DMS153 (cell line): Measurements from ENCODE around the gene SLC37A4.
A peak's percentile ranks its signal among the peaks of the same experiment; 100 is the strongest.
"Not testable (repeated sequence)": the region's sequence is repeated elsewhere in the genome, so short reads cannot be mapped to it uniquely, and the experiment has no call there.

Experiments used
- DNase-seq: peaks from one replicate; lab custom pipeline; 2025; lab: John Stamatoyannopoulos, UW

SLC37A4 gene

DNA sequence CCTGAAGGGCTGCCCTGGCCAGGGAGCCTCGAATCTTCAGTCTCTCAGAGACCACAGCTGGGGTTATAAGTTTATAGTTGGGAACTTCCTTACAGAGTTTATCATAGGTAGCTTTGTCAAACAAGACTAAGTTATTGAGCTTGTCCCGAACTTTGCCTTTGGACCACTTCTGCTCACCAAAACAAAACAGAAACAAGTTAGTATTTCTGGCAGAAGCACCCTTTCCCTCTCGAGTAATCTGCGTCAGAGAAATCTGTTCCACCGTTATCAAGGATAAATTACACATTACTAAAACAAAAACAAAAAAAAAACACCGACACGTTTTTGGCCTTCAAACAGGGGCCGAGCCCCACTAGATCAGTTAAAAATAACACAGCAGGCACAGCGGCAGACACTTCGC lies 13.3 kb downstream of the SLC37A4 start:
- not testable (repeated sequence) for DNase-seq

DNA sequence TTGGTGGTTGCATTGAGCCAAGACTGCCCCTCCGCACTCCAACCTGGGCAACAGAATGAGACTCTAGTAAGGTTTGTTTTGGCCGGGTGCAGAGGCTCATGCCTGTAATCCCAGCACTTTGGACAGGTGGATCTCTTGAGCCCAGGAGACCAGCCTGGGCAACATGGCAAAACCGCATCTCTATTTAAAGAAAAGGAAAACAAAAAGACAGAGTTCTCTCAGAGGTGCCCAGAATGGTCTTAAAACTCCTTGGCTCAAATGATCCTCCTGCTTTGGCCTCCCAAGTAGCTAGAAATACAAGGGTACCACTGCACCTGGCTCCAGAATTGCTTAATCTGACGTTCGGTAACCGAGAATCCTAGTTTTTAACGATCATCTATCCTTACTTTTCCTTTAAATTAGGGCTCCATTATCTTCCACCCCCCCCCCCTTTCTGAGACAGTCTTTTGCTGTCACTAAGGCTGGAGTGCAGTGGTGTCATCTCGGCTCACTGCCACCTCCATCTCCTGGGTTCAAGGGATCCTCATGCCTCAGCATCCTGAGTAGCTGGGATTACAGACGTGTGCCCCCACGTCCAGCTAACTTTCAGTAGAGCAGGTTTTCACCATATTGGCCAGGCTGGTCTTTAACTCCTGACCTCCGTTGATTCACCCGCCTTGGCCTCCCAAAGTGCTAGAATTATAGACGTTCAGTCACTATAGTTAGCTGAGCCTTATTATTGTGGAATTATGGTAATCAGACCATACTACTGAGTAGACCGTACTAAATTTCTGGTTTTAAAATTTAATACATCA lies 14.3 kb downstream of the SLC37A4 start:
- no peak for DNase-seq

DNA sequence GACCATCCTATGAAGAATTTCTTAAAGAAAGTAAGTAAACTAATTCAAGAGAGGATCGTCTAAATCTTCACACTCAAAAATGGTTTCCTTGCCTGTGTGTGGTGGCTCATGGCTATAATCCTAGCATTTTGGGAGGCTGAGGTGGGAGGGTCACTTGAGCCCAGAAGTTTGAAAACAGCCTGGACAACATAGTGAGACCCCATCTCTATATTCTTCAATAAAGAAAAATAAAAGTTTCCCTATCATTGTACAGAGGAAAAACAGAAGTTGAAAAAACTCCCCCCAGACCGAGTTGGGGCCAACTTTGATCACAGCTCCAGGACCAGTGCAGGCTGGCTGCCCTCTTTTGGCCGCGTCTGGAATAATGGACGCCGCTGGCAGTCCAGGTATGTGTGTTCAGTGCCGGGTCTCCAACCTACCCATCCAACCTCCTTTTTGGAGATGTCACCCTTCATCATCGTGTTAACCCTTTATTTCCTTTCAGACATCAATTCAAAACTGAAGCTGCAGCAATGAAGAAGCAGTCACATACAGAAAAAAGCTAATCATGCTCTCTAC lies 15.5 kb downstream of the SLC37A4 start:
- DNase-seq, result no peak

DNA sequence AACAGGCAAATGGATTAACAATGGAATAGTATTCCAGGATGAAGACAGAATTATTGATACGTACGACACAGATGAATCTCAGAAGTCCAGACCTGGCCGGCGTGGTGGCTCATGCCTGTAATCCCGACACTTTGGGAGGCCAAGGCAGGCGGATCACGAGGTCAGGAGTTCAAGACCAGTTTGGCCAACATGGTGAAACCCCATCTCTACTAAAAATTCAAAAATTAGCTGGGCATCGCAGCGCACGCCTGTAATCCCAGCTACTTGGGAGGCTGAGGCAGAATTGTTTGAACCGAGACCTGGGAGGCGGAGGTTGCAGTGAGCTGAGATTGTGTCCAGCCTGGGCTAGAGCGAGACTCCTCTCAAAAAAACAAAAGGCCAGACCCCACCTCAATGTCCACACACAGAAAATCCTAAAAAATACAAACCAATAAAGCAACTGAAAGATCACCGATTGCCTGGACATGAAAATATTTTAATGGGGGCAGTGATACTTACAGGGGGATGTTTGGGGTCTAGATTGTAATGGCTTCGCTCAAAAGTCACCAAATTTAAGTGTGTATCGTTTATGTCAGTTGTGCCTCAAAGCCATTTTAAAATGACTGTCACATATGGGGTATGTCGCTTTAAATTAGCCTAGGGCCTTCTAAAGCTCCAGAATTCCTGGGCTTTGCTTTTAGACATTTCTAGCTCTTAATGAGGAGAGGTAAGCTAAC lies 16.3 kb downstream of the SLC37A4 start:
- DNase-seq, result no peak

DNA sequence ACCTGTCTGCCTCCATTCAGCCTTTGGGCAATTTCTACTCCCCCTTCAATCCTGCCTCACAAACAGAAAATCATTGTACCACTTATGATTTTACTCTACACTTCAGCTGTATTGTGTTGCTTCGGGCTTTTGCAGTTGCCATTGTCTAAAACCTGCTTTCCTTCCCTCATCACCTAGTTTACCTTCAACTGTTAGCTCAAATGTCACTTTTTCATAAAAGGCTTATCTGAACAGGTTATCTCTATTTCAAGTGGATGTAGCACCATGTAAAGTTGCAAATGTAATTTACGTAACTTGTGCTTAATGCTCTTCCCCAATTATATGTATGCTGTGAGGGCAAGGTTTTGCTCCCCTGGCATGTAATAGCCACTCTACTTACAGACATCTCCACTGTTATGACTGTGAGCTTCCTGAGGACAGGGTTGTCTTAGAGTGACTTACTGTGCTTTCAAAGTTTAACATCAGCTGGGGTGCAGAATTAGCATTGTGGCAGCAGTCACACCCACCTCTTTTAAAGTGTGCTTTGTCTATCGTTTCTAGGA lies 18.0 kb downstream of the SLC37A4 start:
- no peak for DNase-seq

DNA sequence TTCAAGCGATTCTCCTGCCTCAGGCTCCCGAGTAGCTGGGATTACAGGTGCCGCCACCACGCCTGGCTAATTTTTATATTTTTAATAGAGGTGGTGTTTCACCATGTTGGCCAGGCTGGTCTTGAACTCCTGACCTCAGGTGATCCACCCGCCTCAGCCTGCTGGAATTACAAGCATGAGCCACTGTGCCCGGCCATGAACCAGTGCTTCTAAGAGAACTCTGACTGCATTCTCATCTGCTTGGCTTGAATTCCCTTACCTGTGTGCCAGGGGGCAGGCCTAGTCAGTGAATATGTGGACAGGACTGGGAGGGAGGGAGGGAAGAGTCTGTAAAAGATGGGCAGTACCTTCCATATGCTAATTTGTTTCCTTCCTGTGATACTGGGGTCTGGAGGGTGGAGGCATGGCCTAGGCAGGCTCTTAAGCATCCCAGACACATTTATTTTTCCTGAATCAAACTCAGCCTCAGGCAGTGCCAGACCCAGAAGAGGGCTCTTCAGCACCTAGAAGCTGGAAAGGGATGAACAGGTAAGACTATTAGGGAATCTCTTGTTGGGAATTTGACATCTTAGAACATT lies 19.1 kb downstream of the SLC37A4 start:
- DNase-seq, result no peak

DNA sequence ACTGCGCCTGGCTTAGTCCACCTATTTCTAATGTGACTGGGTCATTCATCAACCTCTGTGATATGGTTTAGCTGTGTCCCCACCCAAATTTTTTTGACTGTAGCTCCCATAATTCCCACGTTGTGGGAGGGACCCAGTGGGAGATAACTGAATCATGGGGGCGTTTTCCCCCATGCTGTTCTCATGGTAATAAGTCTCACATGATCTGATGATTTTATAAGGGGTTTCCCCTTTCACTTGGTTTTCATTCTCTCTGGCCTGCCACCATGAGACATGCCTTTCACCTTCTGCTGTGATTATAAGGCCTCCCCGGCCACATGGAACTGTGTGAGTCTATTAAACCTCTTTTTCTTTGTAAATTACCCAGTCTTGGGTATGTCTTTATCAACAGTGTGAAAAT lies 24.0 kb downstream of the SLC37A4 start:
- no peak for DNase-seq

DNA sequence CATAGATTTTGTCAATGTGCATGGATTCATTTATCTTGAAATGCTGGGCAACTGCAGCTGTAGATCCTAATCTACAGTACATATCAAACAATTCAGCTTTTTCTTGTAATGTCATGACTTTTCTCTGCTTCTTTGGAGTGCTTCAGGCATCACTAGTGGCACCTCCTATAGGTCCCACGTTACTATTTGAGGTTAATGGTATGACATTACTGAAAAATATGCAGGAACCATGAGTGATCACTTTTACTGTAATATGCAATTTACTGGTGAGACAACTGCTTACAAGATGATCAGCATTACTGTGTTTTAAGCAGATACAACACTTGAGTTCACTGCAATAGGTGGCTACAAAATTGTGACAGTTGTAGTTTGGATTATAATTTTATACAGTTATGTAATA lies 29.8 kb downstream of the SLC37A4 start:
- no peak for DNase-seq

DNA sequence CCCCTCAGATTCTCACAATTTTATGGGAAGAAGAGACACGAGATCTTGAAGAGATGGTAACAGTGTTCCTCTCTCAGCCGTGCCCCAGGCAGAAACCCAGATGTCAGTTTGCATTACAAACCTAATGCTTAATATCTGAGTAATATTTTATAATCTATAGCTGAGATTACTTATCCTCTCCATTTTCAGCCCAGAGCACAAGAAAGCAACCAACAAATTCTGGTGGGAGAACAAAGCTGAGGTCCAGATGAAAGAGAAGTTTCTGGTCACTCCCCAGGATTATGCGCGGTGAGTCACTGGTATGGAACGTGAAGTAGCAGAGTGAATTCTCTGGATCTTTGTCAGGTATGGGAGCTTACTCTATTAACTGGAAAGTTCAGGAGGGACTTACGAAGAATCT lies 31.9 kb downstream of the SLC37A4 start:
- DNase-seq, result no peak

DNA sequence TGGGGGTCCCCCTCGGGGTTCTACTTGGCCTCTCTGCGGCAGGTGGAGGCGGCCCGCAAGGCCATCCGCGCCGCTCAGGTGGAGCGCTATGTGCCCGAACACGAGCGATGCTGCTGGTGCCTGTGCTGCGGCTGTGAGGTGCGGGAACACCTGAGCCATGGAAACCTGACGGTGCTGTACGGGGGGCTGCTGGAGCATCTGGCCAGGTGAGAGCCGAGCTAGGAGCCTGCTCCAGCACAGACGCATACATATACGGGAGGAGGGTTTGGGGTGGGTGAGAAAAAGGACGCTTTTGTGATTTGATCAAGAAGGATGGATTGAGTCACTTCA lies 32.3 kb downstream of the SLC37A4 start:
- no peak for DNase-seq

DNA sequence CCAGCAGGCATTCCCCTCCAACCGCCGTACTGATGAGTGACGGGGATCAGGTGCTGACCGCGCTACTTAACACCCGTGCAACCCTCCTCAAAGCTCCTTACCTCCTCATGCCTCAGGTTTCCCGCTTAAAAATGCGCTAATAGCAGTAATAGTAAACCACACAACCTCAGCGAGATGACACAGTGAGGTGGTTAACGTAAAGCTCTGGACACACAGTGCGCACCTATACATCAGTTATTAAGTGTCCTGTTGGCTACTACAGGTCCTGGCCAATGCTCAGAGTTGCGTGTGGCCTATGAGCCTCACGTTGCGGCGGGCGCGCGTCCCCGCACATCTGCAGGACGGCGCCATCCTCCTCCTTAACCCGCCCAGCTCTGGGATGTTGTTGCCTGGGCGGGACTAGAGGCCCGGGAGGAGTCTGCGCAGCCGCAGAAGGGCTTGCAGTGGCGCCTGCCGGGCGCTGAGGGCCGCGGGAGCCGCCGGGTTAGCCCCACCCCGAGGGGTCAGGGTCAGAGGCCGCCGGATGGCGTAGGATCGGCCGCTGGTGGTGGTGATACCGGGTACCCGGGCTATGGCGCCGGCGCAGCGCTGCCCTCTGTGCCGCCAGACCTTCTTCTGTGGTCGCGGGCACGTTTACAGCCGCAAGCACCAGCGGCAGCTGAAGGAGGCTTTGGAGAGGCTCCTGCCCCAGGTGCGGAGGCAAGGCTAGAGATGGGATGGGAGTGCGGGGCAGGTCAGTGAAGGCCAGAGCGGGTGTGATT lies 32.9 kb downstream of the SLC37A4 start, which contains the start of gene CENATAC:
TSS of gene CENATAC (plus strand) at position 512 of the 761 bp plus-strand sequence. CDS start at position 572, 60 bp downstream.
- DNase-seq, result peak; percentile 83

DNA sequence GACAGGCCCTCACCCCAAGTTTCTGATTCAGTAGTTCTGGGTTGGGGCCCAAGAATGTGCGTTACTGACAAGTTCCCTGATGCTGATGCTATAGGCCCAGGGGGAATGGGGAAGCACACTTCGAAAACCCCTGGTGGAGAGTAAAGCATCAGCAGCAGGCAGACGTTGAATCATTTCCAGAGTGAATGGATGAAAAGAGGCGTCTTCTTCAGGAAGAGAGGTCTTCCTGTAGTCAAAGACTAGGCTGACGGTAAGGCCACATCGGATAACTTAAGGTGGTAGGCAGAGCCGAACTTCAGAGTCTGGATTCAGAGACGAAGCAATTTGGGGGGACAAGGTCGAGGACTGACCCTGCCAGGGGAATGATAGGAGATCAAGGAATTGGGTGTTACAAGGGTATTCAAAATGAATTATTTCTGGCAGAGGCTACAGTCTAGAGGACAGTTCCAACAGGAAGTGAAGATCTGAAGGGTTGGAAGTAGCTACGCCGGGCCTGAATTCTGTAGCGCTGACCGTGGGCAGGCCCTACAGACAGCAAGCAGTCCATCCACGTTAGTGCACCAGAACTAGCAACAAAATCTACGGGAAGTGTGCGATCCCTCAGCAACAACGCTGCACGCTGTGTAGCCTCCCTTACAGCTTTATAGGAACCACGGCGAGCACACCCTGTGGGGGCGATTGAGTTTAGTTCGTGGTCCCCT lies 33.6 kb downstream of the SLC37A4 start:
- no peak for DNase-seq

DNA sequence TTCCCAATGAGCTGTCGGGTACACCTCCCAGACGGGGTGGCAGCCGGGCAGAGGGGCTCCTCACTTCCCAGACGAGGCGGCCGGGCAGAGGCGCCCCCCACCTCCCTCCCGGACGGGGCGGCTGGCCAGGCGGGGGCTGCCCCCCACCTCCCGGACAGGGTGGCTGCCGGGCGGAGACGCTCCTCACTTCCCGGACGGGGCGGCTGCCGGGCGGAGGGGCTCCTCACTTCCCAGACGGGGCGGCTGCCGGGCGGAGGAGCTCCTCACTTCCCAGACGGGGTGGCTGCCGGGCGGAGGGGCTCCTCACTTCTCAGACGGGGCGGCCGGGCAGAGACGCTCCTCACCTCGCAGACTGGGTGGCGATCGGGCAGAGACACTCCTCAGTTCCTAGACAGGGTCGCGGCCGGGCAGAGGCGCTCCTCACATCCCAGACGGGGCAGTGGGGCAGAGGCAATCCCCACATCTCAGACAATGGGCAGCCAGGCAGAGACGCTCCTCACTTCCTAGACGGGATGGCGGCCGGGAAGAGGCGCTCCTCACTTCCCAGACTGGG lies 39.1 kb downstream of the SLC37A4 start:
- DNase-seq, result not testable (repeated sequence)

DNA sequence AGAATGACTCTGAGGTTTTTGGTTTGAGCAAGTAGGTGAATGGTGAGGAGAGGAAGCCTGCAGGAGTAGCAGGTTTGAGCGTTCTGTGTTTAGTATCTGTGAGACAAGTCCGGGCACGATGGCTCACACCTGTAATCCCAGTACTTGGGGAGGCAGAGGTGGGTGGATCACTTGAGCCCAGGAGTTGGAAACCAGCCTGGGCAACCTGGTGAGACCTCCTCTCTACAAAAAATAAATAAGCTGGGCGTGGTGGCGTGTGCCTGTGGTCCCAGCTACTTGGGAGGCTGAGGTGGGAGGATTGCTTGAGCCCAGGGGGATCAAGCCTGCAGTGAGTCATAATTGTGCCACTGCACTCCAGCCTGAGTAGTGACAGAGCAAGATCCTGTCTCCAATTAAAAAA lies 42.4 kb downstream of the SLC37A4 start:
- no peak for DNase-seq

DNA sequence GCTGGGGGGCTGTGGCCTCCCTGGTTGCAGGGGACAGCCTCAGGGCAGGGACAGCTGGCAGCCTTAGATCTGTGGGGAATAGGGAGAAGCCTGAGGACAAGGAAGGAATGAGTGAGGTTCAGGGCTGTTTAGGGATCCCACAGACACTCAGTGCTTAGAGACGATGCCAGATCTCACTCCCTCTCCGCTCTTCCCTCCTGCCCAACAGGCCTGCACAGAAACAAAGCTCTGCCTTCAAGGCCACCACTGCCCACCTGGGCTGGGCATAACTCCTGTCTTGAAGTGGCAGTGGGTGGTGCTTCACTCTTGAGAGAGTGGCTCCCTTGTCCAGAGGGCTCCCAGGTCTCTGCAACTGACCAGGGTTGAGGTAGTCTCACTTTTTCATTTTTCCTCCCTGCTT lies 45.9 kb downstream of the SLC37A4 start:
- DNase-seq, result no peak

DNA sequence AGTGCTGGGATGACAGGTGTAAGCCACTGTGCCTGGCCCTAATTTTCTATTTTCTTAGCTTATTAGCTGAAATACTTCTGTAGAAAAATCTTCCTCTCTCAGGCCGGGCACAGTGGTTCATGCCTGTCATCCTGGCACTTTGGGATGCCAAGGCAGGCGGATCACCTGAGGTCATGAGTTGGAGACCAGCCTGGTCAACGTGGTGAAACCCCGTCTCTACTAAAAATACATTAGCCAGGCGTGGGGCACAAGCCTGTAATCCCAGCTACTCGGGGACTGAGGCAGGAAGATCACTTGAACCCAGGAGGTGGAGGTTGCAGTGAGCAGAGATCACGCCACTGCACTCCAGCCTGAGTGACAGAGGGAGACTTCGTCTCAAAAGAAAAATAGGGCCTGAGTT lies 46.3 kb downstream of the SLC37A4 start:
- DNase-seq, result not testable (repeated sequence)

DNA sequence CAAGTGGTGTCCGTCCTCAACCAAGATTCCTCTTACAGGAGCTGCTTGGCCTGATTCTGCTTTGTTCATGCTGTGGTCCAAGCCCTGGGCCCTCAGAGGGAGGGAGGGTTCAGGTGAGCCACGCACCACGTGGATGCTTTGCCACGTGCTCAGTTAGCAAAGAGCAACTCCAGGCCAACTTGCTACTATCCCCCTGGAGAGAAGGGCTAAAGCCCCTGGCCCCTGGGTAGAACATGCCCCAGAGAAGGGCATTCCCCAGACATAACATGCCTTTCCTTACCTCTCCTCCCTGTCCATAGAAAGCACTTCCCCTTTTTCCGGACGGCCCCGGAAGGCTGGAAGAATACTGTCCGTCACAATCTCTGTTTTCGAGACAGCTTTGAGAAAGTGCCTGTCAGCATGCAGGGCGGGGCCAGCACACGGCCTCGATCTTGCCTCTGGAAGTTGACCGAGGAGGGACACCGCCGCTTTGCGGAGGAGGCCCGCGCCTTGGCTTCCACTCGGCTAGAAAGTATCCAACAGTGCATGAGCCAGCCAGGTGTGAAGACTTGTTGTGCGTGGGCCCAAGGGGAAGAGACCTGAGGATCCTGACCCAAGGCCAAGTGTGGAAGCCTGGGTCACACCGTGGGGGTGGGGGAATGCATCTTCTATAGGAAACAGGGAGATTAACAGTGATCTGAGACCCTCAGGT lies 50.3 kb downstream of the SLC37A4 start:
- DNase-seq, result no peak

DNA sequence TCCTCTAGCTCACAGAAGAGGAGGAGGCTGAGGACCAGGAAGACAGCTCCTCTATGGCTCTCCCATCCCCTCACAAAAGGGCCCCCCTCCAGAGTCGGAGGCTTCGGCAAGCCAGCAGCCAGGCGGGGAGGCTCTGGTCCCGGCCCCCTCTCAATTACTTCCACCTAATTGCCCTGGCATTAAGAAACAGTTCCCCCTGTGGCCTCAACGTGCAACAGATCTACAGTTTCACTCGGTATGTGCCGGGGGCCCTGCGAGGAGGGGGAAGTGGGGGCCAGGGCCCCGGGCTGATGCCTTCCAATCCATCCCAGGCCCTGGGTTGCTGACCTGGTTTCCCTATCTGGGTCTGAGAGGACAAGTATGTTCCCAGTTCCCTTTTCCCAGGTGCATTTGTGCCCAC lies 51.2 kb downstream of the SLC37A4 start:
- DNase-seq, result no peak

DNA sequence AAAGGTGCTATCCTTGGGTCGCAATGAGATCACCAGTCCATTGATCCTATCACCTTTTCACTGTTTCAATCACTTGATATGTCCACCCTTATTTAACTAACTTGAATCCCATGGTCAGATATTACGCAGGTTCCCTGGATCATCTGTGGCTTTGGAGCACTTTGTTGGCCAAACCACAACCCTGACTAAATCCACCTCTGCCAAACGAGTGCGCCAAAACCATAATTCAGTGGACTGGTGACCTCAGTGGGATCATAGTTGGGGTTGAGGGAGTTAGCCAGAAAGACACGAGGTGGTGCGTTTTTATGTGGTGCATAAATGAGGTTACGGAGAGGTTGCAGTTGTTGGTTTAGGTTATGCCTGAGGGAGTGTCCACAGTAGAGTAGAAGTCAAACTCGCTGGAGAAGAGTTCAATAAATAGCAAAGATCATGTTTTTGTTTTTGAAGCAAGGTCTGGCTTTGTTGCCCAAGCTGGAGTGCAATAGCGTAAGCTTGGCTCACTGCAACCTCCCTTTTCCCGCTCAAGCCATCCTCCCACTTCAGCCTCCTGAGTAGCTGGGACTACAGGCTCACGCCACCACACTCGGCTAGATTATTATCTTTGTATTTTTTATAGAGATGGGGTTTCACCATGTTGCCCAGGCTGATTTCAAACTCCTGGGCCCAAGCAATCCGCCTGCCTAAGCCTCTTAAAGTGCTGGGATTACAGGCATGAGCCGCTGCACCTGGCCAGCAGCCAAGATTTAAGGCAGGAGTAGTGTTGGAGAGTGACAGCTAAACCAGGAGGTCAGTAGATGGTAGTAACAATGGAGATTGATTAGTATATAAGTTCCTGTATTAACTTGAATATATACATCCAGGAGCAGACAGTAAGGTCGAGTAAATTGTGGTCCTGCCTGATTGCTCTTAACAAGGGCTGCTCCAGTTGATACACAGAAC lies 54.6 kb downstream of the SLC37A4 start:
- DNase-seq, result no peak
